Calu3 (cell line): Measurements from ENCODE around the gene TM4SF20. TPM values are rescaled to one million over a fixed set of nuclear protein-coding genes. Genes with fewer than 3 reads are reported as not detected.

Source experiments
- BruUV-seq: library from RNA; stranded (reverse); fragments of 400-500 nt; replicated peaks from 2 replicates; lab custom pipeline; 2021; lab: Mats Ljungman, UMichigan
- CTCF ChIA-PET: fragments of 300-600 bp; sonication (Branson Sonifier 250); formaldehyde crosslinking; loops from one replicate; lab custom pipeline; 2022; ENCODE audit warnings: antibody characterized with exemption; lab: Charles Lee
- DNase-seq: peaks from one replicate; pipeline ENCODE4 v3.0.0; 2022
- H3K27ac Mint-ChIP-seq: one replicate; pipeline ENCODE4 v1.8.0; 2022; ENCODE audit warnings: mixed read lengths; ENCODE audit not compliant: unreplicated experiment
- H3K27me3 Mint-ChIP-seq: one replicate; pipeline ENCODE4 v1.8.0; 2022; ENCODE audit warnings: mixed read lengths; ENCODE audit not compliant: unreplicated experiment
- H3K36me3 Mint-ChIP-seq: one replicate; pipeline ENCODE4 v1.8.0; 2022; ENCODE audit warnings: mild to moderate bottlenecking, moderate library complexity, mixed read lengths; ENCODE audit not compliant: insufficient read depth, unreplicated experiment
- H3K4me1 Mint-ChIP-seq: one replicate; pipeline ENCODE4 v1.8.0; 2022; ENCODE audit warnings: mild to moderate bottlenecking, low read depth, mixed read lengths; ENCODE audit not compliant: unreplicated experiment
- H3K4me3 Mint-ChIP-seq: one replicate; pipeline ENCODE4 v1.8.0; 2022; ENCODE audit warnings: mild to moderate bottlenecking, low read depth, moderate library complexity, mixed read lengths; ENCODE audit not compliant: unreplicated experiment
- H3K9me3 Mint-ChIP-seq: one replicate; pipeline ENCODE4 v1.8.0; 2022; ENCODE audit warnings: low read depth, mixed read lengths; ENCODE audit not compliant: unreplicated experiment
- intact Hi-C: fragments of 100-400 bp; cut with micrococcal nuclease; formaldehyde crosslinking; loops from one replicate; pipeline ENCODE4 v1.10.0; 2022; ENCODE audit not compliant: unreplicated experiment
- total RNA-seq: library from RNA; stranded (reverse); gene quantifications from 2 replicates; pipeline ENCODE4 v1.2.3, GENCODE V29; 2022
- TF ChIP-seq, protein P1 (sequence below): fragments of 200-600 bp; IDR thresholded peaks from one replicate; pipeline ENCODE4 v1.8.0; 2022; ENCODE audit warnings: antibody characterized with exemption; ENCODE audit not compliant: unreplicated experiment

Gene TM4SF20
- total RNA-seq, 1 experiment from 2014 or later: not detected

DNA sequence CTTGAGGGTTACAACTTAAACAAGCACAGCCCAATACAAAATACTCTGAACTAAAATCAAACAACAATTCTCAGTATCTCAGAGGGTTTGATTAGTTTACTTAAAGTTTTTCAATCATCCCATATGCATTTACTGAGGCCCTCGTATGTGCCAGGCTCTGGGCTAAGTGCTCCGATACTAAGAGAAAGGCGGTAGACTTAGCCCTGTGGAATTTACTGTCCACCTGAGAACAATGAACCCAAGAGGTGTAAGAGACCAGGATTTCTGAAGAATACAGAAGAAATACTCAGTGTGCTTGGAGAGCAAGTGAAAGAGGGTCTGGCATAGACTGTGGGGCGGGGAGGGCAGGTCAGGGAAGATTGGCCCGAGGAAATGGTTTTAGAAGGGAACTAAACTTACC is 33.8 kb upstream of the TM4SF20 start:
- H3K9me3 Mint-ChIP-seq: no peaks in the 10 kb centered on the region
- intact Hi-C loops: no loop called here
- CTCF ChIA-PET: no interaction called here
- no peak overlapping the region for H3K4me3 Mint-ChIP-seq
- peaks cover 18% of the 10 kb centered on the region for H3K4me1 Mint-ChIP-seq
- no peak for DNase-seq
- TF ChIP-seq, protein P1, sequence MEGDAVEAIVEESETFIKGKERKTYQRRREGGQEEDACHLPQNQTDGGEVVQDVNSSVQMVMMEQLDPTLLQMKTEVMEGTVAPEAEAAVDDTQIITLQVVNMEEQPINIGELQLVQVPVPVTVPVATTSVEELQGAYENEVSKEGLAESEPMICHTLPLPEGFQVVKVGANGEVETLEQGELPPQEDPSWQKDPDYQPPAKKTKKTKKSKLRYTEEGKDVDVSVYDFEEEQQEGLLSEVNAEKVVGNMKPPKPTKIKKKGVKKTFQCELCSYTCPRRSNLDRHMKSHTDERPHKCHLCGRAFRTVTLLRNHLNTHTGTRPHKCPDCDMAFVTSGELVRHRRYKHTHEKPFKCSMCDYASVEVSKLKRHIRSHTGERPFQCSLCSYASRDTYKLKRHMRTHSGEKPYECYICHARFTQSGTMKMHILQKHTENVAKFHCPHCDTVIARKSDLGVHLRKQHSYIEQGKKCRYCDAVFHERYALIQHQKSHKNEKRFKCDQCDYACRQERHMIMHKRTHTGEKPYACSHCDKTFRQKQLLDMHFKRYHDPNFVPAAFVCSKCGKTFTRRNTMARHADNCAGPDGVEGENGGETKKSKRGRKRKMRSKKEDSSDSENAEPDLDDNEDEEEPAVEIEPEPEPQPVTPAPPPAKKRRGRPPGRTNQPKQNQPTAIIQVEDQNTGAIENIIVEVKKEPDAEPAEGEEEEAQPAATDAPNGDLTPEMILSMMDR: no peak
- no TSS peak for BruUV-seq
- no peaks in the 10 kb centered on the region for H3K27me3 Mint-ChIP-seq
- H3K36me3 Mint-ChIP-seq: peaks cover 2% of the 10 kb centered on the region
- no peak overlapping the region for H3K27ac Mint-ChIP-seq

DNA sequence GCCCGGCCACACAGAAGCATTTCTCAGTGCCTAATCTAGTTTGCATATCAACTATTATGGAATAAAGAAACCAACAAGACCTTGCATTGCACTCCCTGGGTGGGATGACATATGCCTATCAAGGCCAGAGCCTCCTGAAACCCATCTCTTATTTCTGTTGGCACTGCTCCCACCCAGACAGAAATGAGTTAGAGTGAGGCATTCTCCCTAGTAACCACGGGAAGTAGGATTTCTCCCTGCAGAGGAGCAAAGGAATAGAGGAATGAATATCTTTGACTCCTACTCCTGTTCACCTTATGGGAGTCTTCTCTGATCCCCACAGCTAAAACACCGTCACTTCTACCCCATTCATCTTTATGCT is 32.9 kb upstream of the TM4SF20 start:
- Mint-ChIP-seq H3K4me3 (no peak overlapping the region), H3K27ac (no peak overlapping the region), H3K27me3 (no peaks in the 10 kb centered on the region), H3K4me1 (peaks cover 27% of the 10 kb centered on the region), H3K9me3 (no peaks in the 10 kb centered on the region), H3K36me3 (peaks cover 8% of the 10 kb centered on the region)
- no peak for DNase-seq
- BruUV-seq: no TSS peak
- CTCF ChIA-PET: no interaction called here
- intact Hi-C loops: no loop called here
- TF ChIP-seq, protein P1: no peak

DNA sequence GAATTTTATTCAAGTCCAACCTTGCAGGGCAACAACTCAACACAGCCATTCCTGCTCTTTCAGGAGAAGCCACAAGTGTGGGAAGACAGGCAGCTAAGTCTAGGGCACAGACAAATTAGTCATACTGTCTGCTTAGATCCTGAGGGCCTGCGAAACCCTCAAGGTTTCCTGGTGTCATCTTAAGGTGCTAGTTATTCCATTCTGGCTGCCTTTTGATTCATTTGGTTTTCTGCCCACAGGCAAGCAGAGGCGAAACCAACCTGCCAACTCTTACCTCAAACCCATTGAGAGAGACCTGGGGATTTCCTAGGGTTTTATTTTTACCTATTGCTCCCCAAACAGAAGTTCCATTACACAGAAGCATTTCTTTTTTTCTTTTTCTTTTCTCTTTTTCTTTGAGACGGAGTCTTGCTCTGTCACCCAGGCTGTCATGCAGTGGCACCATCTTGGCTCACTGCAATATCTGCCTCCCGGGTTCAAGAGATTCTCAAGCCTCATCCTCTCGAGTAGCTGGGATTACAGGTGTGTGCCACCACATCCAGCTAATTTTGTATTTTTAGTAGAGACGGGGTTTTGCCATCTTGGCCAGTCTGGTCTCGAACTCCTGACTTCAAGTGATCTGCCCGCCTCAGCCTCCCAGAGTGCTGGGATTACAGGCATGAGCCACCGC is 32.3 kb upstream of the TM4SF20 start:
- H3K9me3 Mint-ChIP-seq: no peaks in the 10 kb centered on the region
- TF ChIP-seq, protein P1: no peak
- BruUV-seq: no TSS peak
- DNase-seq: no peak
- no peak overlapping the region for H3K4me3 Mint-ChIP-seq
- H3K36me3 Mint-ChIP-seq: peaks cover 8% of the 10 kb centered on the region
- intact Hi-C loops: no loop called here
- CTCF ChIA-PET: no interaction called here
- no peak overlapping the region for H3K27ac Mint-ChIP-seq
- peaks cover 32% of the 10 kb centered on the region for H3K4me1 Mint-ChIP-seq
- H3K27me3 Mint-ChIP-seq: no peaks in the 10 kb centered on the region

DNA sequence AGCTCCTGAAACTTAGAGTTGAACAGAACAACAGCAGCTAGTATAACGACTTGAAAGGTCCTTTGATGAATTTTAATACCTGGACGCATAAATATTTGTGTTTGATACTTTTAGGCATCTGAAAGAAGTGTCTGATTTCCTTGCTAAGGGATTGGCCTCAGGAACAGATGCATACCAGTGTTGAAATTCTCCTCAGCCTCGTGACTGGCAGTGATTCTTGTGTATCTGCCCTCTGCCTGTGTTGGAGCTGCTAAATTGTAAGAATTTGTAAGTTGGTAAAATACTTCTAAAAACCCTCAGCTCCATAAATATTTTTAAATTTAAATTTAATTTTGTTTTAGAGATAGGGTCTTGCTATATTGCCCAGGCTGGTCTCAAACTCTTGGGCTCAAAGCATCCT is 31.1 kb upstream of the TM4SF20 start:
- Mint-ChIP-seq H3K4me3 (no peak overlapping the region), H3K36me3 (peaks cover 13% of the 10 kb centered on the region), H3K4me1 (peaks cover 40% of the 10 kb centered on the region), H3K27me3 (no peaks in the 10 kb centered on the region), H3K27ac (no peak overlapping the region), H3K9me3 (no peaks in the 10 kb centered on the region)
- TF ChIP-seq, protein P1: no peak
- intact Hi-C loops: no loop called here
- CTCF ChIA-PET: interaction anchor here (0.6 kb wide), 1 partner anchor 77 kb away, joined by 5 read pairs; no protein-coding TSS in a partner anchor
- BruUV-seq: no TSS peak
- DNase-seq: no peak
